Ishikawa (cell line): ENCODE data around the gene ZNF213.

Source experiments
- CEBPB ChIP-seq: IDR thresholded peaks from 2 replicates; pipeline ENCODE4 v1.6.1; 2012
- CREB1 ChIP-seq: IDR thresholded peaks from 2 replicates; pipeline ENCODE4 v1.6.1; 2012; ENCODE audit warnings: low read depth
- EGR1 ChIP-seq: IDR thresholded peaks from 2 replicates; pipeline ENCODE4 v1.6.1; 2012
- EP300 ChIP-seq: IDR thresholded peaks from 2 replicates; pipeline ENCODE4 v1.6.1; 2012; ENCODE audit warnings: borderline replicate concordance
- FOXM1 ChIP-seq: IDR thresholded peaks from 2 replicates; pipeline ENCODE4 v1.6.1; 2012; ENCODE audit warnings: low read depth, borderline replicate concordance
- RAD21 ChIP-seq: IDR thresholded peaks from 2 replicates; pipeline ENCODE4 v1.6.1; 2012; ENCODE audit warnings: low read depth
- TAF1 ChIP-seq: IDR thresholded peaks from 2 replicates; pipeline ENCODE4 v1.6.1; 2012; ENCODE audit warnings: low read depth, mild to moderate bottlenecking
- TCF12 ChIP-seq: IDR thresholded peaks from 2 replicates; pipeline ENCODE4 v1.6.1; 2012; ENCODE audit warnings: low read depth
- TEAD4 ChIP-seq: IDR thresholded peaks from 2 replicates; pipeline ENCODE4 v1.6.1; 2012
- YY1 ChIP-seq: IDR thresholded peaks from 2 replicates; pipeline ENCODE4 v1.6.1; 2012; ENCODE audit warnings: low read depth
- ZBTB7A ChIP-seq: IDR thresholded peaks from 2 replicates; pipeline ENCODE4 v1.6.1; 2012; ENCODE audit warnings: low read depth
- TF ChIP-seq, protein P1 (sequence below): IDR thresholded peaks from 2 replicates; pipeline ENCODE4 v1.6.1; 2012
- TF ChIP-seq, protein P2 (sequence below): IDR thresholded peaks from 2 replicates; pipeline ENCODE4 v1.6.1; 2012; ENCODE audit warnings: low read depth, mild to moderate bottlenecking
- TF ChIP-seq, protein P3 (sequence below): IDR thresholded peaks from 2 replicates; pipeline ENCODE4 v1.6.1; 2012

DNA sequence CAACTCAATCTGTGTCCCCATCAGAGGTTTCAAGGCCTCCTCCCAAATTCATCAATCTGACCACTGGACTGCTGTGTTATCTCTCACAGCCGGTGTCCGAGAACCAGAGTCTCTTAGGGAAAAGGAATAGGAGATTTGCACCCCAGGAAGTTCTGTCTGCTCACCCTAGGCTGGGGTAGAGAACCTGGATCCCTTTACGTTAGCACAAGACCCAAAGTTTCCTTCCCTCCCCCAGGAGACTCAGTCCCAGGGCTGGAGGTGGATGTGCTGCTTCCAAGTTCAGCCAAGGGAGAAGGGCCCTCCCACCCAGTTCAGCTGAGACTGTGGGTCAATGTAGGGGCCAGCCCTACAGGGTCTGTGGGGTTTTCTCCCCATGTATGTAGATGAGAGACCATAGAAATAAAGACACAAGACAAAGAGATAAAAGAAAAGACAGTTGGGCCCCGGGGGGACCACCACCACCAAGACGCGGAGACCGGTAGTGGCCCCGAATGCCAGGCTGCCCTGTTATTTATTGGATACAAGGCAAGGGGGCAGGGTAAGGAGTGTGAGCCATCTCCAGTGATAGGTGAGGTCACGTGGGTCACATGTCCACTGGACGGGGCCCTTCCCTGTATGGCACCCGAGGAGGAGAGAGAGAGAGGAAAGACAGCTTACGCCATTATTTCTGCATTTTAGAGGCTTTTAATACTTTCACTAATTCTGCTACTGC is 30.4 kb downstream of the ZNF213 start:
- TF ChIP-seq RAD21 (no peak), EP300 (no peak), EGR1 (no peak), TAF1 (no peak), TCF12 (no peak), CEBPB (no peak), CREB1 (no peak), ZBTB7A (no peak), TEAD4 (no peak), YY1 (no peak), FOXM1 (no peak)
- TF ChIP-seq, protein P1, sequence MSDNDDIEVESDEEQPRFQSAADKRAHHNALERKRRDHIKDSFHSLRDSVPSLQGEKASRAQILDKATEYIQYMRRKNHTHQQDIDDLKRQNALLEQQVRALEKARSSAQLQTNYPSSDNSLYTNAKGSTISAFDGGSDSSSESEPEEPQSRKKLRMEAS = no peak
- TF ChIP-seq, protein P2, sequence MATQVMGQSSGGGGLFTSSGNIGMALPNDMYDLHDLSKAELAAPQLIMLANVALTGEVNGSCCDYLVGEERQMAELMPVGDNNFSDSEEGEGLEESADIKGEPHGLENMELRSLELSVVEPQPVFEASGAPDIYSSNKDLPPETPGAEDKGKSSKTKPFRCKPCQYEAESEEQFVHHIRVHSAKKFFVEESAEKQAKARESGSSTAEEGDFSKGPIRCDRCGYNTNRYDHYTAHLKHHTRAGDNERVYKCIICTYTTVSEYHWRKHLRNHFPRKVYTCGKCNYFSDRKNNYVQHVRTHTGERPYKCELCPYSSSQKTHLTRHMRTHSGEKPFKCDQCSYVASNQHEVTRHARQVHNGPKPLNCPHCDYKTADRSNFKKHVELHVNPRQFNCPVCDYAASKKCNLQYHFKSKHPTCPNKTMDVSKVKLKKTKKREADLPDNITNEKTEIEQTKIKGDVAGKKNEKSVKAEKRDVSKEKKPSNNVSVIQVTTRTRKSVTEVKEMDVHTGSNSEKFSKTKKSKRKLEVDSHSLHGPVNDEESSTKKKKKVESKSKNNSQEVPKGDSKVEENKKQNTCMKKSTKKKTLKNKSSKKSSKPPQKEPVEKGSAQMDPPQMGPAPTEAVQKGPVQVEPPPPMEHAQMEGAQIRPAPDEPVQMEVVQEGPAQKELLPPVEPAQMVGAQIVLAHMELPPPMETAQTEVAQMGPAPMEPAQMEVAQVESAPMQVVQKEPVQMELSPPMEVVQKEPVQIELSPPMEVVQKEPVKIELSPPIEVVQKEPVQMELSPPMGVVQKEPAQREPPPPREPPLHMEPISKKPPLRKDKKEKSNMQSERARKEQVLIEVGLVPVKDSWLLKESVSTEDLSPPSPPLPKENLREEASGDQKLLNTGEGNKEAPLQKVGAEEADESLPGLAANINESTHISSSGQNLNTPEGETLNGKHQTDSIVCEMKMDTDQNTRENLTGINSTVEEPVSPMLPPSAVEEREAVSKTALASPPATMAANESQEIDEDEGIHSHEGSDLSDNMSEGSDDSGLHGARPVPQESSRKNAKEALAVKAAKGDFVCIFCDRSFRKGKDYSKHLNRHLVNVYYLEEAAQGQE = no peak
- TF ChIP-seq, protein P3, sequence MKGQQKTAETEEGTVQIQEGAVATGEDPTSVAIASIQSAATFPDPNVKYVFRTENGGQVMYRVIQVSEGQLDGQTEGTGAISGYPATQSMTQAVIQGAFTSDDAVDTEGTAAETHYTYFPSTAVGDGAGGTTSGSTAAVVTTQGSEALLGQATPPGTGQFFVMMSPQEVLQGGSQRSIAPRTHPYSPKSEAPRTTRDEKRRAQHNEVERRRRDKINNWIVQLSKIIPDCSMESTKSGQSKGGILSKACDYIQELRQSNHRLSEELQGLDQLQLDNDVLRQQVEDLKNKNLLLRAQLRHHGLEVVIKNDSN = peak; percentile 59; the same call in 1 of the 2 replicates
